Measurements from ENCODE around the gene CDS2. TPM values are rescaled to one million over a fixed set of nuclear protein-coding genes. Genes with fewer than 3 reads are reported as not detected.

CDS2 gene
- total and polyA plus RNA-seq, 4 donors, result 9.6 to 31.6 (median 14.4) TPM

DNA sequence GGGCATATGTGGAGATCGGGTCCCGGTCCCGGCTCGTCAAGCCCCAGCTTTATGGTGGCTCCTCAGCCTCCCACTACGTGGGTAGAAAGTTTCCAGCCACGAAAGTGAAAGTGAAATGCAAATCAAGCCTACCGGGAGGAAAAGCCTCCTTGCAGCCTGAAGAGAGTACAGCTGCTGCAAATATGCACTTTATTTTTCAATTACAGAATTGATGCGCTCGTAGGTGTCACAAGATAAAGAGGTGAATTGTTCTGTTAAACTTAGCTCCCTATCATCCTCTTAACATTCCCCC is 6.7 kb upstream of the CDS2 start:
- no peaks in the 10 kb centered on the region for H3K9me3 ChIP-seq (ENCODE audit: control insufficient read depth in 4 of 4, low read length in 3 of 4)
- peaks cover 1 to 13% (median 10%) of the 10 kb centered on the region in 4 donors for H3K36me3 ChIP-seq (ENCODE audit: control insufficient read depth in 4 of 4, insufficient read depth in 3 of 4, low read depth in 1 of 4, low read length in 3 of 4)
- H3K27me3 ChIP-seq (ENCODE audit: control insufficient read depth in 4 of 4, insufficient read depth in 4 of 4, low read length in 3 of 4), result no peaks in the 10 kb centered on the region
- WGBS, result 1% methylated on average over 9 of the region's 9 CpGs
- peaks cover 1 to 16% (median 10%) of the 10 kb centered on the region in 4 donors for H3K4me1 ChIP-seq (ENCODE audit: control insufficient read depth in 4 of 4, insufficient read depth in 4 of 4, low read length in 3 of 4)
- no peak for DNase-seq (ENCODE audit: low spot score)
- H3K9ac ChIP-seq (ENCODE audit: low read depth in 1 of 2, low read length in 2 of 2), result peak overlapping the region; percentile 63 to 82
- peak overlapping the region; percentile 85 to 93 for H3K27ac ChIP-seq (ENCODE audit: low read depth in 1 of 2, low read length in 2 of 2)
- peak overlapping the region; percentile 63 to 69 (median 66) for H3K4me3 ChIP-seq (ENCODE audit: low read depth in 1 of 3, low read length in 3 of 3)
- TF ChIP-seq YY1 (IDR thresholded peaks at IDR 0.05) (peak; percentile 71), HNF4G (IDR thresholded peaks at IDR 0.05) (no peak), EGR1 (IDR thresholded peaks at IDR 0.05; ENCODE audit: low read depth in 2 of 2) (no peak), RAD21 (IDR thresholded peaks at IDR 0.05) (no peak), RXRA (IDR thresholded peaks at IDR 0.05) (no peak), JUND (IDR thresholded peaks at IDR 0.05) (no peak), SP1 (IDR thresholded peaks at IDR 0.05) (peak; percentile 34), NR2F2 (IDR thresholded peaks at IDR 0.05) (no peak), MAX (IDR thresholded peaks at IDR 0.05) (no peak), FOXA1 (IDR thresholded peaks at IDR 0.05) (no peak), ATF3 (IDR thresholded peaks at IDR 0.05) (no peak), ZBTB33 (IDR thresholded peaks at IDR 0.05) (no peak), GABPA (IDR thresholded peaks at IDR 0.05 in 1 of 2, conservative IDR thresholded peaks at IDR 0.05 in 1 of 2) (no peak), FOXA2 (IDR thresholded peaks at IDR 0.05) (no peak), TAF1 (conservative IDR thresholded peaks at IDR 0.05) (no peak), HNF4A (conservative IDR thresholded peaks at IDR 0.05) (no peak)
- TF ChIP-seq, protein P1, sequence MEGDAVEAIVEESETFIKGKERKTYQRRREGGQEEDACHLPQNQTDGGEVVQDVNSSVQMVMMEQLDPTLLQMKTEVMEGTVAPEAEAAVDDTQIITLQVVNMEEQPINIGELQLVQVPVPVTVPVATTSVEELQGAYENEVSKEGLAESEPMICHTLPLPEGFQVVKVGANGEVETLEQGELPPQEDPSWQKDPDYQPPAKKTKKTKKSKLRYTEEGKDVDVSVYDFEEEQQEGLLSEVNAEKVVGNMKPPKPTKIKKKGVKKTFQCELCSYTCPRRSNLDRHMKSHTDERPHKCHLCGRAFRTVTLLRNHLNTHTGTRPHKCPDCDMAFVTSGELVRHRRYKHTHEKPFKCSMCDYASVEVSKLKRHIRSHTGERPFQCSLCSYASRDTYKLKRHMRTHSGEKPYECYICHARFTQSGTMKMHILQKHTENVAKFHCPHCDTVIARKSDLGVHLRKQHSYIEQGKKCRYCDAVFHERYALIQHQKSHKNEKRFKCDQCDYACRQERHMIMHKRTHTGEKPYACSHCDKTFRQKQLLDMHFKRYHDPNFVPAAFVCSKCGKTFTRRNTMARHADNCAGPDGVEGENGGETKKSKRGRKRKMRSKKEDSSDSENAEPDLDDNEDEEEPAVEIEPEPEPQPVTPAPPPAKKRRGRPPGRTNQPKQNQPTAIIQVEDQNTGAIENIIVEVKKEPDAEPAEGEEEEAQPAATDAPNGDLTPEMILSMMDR (IDR thresholded peaks at IDR 0.05; ENCODE audit: low read depth, low read length, missing input control), result no peak
- TF ChIP-seq, protein P2, sequence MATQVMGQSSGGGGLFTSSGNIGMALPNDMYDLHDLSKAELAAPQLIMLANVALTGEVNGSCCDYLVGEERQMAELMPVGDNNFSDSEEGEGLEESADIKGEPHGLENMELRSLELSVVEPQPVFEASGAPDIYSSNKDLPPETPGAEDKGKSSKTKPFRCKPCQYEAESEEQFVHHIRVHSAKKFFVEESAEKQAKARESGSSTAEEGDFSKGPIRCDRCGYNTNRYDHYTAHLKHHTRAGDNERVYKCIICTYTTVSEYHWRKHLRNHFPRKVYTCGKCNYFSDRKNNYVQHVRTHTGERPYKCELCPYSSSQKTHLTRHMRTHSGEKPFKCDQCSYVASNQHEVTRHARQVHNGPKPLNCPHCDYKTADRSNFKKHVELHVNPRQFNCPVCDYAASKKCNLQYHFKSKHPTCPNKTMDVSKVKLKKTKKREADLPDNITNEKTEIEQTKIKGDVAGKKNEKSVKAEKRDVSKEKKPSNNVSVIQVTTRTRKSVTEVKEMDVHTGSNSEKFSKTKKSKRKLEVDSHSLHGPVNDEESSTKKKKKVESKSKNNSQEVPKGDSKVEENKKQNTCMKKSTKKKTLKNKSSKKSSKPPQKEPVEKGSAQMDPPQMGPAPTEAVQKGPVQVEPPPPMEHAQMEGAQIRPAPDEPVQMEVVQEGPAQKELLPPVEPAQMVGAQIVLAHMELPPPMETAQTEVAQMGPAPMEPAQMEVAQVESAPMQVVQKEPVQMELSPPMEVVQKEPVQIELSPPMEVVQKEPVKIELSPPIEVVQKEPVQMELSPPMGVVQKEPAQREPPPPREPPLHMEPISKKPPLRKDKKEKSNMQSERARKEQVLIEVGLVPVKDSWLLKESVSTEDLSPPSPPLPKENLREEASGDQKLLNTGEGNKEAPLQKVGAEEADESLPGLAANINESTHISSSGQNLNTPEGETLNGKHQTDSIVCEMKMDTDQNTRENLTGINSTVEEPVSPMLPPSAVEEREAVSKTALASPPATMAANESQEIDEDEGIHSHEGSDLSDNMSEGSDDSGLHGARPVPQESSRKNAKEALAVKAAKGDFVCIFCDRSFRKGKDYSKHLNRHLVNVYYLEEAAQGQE (IDR thresholded peaks at IDR 0.05), result peak; percentile 79
